ENCODE data around the gene CYP3A4. TPM values are rescaled to one million over a fixed set of nuclear protein-coding genes. Genes with fewer than 3 reads are reported as not detected.

CYP3A4 gene
- polyA plus RNA-seq, 3 donors: 0.17 to 0.39 (median 0.27) TPM

Other genes with a start within 250 kb of the CYP3A4 start
- gene FAM200A, start 232.1 kb downstream of the CYP3A4 start, polyA plus RNA-seq (ENCODE audit: insufficient read length in 3 of 3): 10 to 100 TPM; 14.5 to 17.6 (median 15.7) TPM
- 100 to 1,000 TPM in 1 of 3 donors, 10 to 100 TPM in 2; 69.9 to 106 (median 82.0) TPM for gene ZNF655, start 225.5 kb downstream of the CYP3A4 start, polyA plus RNA-seq (ENCODE audit: insufficient read length in 3 of 3)
- 1 to 10 TPM; 1.5 to 2.7 (median 2.0) TPM for gene TMEM225B, start 185.9 kb downstream of the CYP3A4 start, polyA plus RNA-seq (ENCODE audit: insufficient read length in 3 of 3)
- gene ZSCAN25, start 167.2 kb downstream of the CYP3A4 start, polyA plus RNA-seq (ENCODE audit: insufficient read length in 3 of 3): 10 to 100 TPM; 18.5 to 21.0 (median 19.5) TPM
- gene CYP3A5, start 104.2 kb downstream of the CYP3A4 start, polyA plus RNA-seq (ENCODE audit: insufficient read length in 3 of 3): 1 to 10 TPM; 1.6 to 2.5 (median 2.1) TPM
- gene CYP3A7, start 49.0 kb downstream of the CYP3A4 start, polyA plus RNA-seq (ENCODE audit: insufficient read length in 3 of 3): 1 to 10 TPM in 1 of 3 donors, under 1 TPM in 2; 0.30 to 1.4 (median 0.91) TPM
- gene CYP3A43, start 43.8 kb upstream of the CYP3A4 start, polyA plus RNA-seq (ENCODE audit: insufficient read length in 3 of 3): under 1 TPM; 0.39 to 0.53 (median 0.50) TPM
- gene OR2AE1, start 92.8 kb upstream of the CYP3A4 start, polyA plus RNA-seq (ENCODE audit: insufficient read length in 3 of 3): under 1 TPM in 1 of 3 donors, not detected in 2; 0.14 TPM
- 10 to 100 TPM; 32.4 to 37.9 (median 33.2) TPM for gene TRIM4, start 135.3 kb upstream of the CYP3A4 start, polyA plus RNA-seq (ENCODE audit: insufficient read length in 3 of 3)
- 1 to 10 TPM in 1 of 3 donors, under 1 TPM in 2; 0.66 to 1.6 (median 0.97) TPM for gene GJC3, start 145.4 kb upstream of the CYP3A4 start, polyA plus RNA-seq (ENCODE audit: insufficient read length in 3 of 3)
- gene AZGP1, start 191.8 kb upstream of the CYP3A4 start, polyA plus RNA-seq (ENCODE audit: insufficient read length in 3 of 3): 10 to 100 TPM; 56.0 to 67.1 (median 61.6) TPM
- 10 to 100 TPM; 56.7 to 64.3 (median 62.7) TPM for gene ZKSCAN1, start 231.4 kb upstream of the CYP3A4 start, polyA plus RNA-seq (ENCODE audit: insufficient read length in 3 of 3)